Effector memory CD8-positive, alpha-beta T cell (primary cell): ENCODE measurements around the gene SP9.

Experiments
- ATAC-seq: fragments of 150-1000 bp; cut with Tn5 transposase; replicated peaks from 2 replicates; pipeline ENCODE4 v1.10.0; 2021; ENCODE audit warnings: mild to moderate bottlenecking, moderate library complexity
- DNase-seq, 3 experiments: peaks; one replicate each; pipeline ENCODE4 v3.0.0; 2021
- H3K27ac Mint-ChIP-seq, 2 donors: one replicate each; pipeline ENCODE4 v1.8.0; 2022; ENCODE audit warnings: mild to moderate bottlenecking in 2 of 2, mixed read lengths in 2 of 2, moderate library complexity in 2 of 2
- H3K27me3 Mint-ChIP-seq, 2 donors: one replicate each; pipeline ENCODE4 v1.8.0; 2022; ENCODE audit warnings: mixed read lengths in 2 of 2
- H3K36me3 Mint-ChIP-seq: one replicate; pipeline ENCODE4 v1.8.0; 2022; ENCODE audit warnings: mild to moderate bottlenecking, moderate library complexity, mixed read lengths; ENCODE audit not compliant: insufficient read depth
- H3K4me1 Mint-ChIP-seq, 2 donors: one replicate each; pipeline ENCODE4 v1.8.0; 2022; ENCODE audit warnings: low read depth in 2 of 2, mixed read lengths in 2 of 2
- H3K4me3 Mint-ChIP-seq, 2 donors: one replicate each; pipeline ENCODE4 v1.8.0; 2022; ENCODE audit warnings: mild to moderate bottlenecking in 2 of 2, mixed read lengths in 2 of 2, moderate library complexity in 2 of 2
- H3K9me3 Mint-ChIP-seq, 2 donors: one replicate each; pipeline ENCODE4 v1.8.0; 2022; ENCODE audit warnings: mixed read lengths in 2 of 2

Gene SP9

DNA sequence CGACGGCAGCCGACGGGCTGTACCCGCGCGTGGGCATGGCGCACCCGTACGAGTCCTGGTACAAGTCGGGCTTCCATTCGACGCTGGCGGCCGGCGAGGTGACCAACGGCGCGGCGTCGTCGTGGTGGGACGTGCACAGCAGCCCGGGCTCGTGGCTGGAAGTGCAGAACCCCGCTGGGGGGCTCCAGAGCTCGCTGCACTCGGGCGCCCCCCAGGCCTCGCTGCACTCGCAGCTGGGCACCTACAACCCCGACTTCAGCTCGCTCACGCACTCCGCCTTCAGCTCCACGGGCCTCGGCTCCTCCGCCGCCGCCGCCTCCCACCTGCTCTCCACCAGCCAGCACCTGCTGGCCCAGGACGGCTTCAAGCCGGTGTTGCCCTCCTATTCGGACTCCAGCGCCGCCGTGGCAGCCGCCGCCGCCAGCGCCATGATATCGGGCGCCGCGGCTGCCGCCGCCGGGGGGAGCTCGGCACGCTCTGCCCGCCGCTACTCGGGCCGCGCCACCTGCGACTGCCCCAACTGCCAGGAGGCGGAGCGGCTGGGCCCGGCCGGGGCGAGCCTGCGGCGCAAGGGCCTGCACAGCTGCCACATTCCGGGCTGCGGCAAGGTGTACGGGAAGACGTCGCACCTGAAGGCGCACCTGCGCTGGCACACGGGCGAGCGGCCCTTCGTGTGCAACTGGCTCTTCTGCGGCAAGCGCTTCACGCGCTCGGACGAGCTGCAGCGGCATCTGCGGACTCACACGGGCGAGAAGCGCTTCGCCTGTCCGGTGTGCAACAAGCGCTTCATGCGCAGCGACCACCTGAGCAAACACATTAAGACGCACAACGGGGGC is 2.0 kb downstream of the SP9 start:
- Mint-ChIP-seq H3K4me3 (peak overlapping the region; percentile 66 to 77), H3K36me3 (peaks cover 77% of the 10 kb centered on the region), H3K4me1 (peaks cover 29 to 39% of the 10 kb centered on the region in 2 donors), H3K27me3 (peaks cover 68 to 79% of the 10 kb centered on the region in 2 donors), H3K9me3 (no peaks in the 10 kb centered on the region), H3K27ac (peak overlapping the region in 1 of 2 donors; percentile 67)
- DNase-seq = peak in 2 of 3 experiments; percentile 29 to 35
- ATAC-seq = peak; percentile 55

DNA sequence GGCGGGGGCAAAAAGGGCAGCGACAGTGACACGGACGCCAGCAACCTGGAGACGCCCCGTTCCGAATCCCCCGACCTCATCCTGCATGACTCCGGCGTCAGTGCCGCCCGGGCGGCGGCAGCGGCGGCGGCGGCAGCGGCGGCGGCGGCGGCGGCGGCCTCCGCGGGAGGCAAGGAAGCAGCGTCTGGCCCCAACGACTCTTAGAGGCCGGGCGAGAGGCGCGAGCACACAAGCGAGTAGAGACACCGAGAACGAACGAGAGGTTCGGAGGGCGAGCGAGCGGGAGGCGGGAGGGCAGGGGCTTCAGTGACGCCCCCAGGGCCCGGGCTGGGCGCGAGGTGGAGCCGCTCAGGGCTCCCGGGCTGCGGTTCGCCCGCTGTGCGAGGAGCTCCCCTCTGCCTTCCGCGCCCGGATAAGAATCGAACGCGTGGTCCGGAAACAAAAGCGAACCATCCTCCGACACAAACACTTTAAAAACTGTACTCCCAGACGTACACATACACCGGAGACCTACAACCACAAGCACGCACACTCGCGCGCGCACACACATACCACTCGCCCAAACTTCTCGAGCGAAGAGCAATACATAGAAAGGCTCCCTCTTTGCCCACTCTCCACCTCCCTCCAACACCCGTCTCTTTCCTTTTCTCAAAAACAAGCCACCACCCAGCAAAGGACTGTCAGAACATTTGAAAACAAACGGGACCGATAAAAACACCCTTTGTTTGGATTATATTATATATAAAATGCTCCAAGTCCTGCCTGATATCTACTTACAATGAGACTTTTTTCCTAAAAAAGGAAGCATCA is 2.8 kb downstream of the SP9 start:
- peak in 2 of 3 experiments; percentile 31 to 33 for DNase-seq
- Mint-ChIP-seq H3K9me3 (no peaks in the 10 kb centered on the region), H3K27ac (peak overlapping the region in 1 of 2 donors; percentile 72), H3K4me3 (peak overlapping the region; percentile 77 to 78), H3K4me1 (peaks cover 31 to 41% of the 10 kb centered on the region in 2 donors), H3K27me3 (peaks cover 63 to 79% of the 10 kb centered on the region in 2 donors), H3K36me3 (peaks cover 71% of the 10 kb centered on the region)
- ATAC-seq = peak; percentile 48

DNA sequence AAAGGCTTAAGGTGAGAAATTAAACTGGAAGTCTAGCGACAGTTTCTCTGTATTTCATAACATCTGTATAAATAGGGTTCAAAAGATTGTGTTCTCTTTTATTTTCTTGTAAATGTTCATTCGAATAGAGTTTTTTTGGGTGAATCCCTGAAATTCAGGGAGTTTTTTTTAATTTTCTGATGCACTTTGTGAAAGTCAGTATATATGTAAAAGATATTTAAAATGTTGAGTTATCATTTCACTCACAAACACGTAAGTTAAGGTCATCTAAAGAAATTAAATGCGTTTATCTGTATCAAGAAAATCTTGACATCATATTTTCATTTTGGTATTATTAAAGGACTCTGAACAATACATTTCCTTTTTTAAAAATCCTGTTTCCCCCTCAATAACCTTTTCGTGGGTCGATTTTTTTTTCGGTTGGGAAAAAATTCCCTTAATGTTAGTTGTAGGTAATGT is 3.4 kb downstream of the SP9 start:
- no peaks in the 10 kb centered on the region for H3K9me3 Mint-ChIP-seq
- peak overlapping the region in 1 of 2 donors; percentile 72 for H3K27ac Mint-ChIP-seq
- ATAC-seq = no peak
- H3K4me3 Mint-ChIP-seq = peak overlapping the region; percentile 77 to 78
- no peak for DNase-seq
- peaks cover 63 to 79% of the 10 kb centered on the region in 2 donors for H3K27me3 Mint-ChIP-seq
- peaks cover 33 to 41% of the 10 kb centered on the region in 2 donors for H3K4me1 Mint-ChIP-seq
- peaks cover 68% of the 10 kb centered on the region for H3K36me3 Mint-ChIP-seq

DNA sequence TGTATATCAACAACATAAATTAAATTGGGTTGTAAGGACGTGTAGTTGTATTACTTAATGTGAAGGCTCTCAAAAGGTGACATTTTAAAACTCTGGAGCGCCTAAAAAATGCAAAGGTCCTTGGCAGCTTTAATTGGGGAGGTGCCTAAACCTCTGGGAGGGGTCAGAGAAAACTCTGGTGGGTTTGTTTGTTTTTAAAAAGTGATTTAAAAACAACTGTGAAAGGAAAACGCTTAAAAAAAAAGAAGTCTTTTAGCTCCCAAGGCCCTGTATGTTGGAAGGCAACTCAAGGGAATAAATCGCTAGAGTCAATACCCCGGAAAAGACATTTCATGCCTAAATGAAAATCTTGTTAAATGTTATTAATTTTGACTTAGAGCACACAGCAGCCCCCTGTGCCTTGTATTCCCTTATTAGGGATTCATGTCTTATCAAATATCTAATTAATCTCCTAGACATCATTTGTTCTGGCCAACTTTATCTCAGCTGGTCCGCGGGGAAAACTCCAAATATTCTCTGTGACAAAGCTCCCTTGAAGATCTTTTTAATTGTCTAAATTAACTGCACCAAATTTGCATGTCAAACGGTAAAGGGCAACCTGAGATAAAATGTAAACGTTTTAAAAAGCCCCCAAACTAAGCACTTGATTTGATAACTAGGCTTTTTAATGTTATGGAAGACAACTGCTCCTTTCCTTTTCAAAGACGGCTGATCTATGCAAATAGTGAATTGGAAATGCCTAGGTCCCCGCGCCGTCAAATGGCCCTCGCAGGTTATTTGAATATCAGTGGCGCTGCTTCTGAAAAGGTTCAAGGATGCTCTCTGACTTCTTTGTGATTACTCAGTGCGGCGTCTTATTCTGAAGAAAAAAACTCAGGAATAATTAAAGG is 4.2 kb downstream of the SP9 start:
- DNase-seq = no peak
- Mint-ChIP-seq H3K36me3 (peaks cover 61% of the 10 kb centered on the region), H3K4me1 (peaks cover 30 to 40% of the 10 kb centered on the region in 2 donors), H3K9me3 (no peaks in the 10 kb centered on the region), H3K4me3 (no peak overlapping the region), H3K27me3 (peaks cover 62 to 79% of the 10 kb centered on the region in 2 donors), H3K27ac (no peak overlapping the region)
- ATAC-seq = no peak

DNA sequence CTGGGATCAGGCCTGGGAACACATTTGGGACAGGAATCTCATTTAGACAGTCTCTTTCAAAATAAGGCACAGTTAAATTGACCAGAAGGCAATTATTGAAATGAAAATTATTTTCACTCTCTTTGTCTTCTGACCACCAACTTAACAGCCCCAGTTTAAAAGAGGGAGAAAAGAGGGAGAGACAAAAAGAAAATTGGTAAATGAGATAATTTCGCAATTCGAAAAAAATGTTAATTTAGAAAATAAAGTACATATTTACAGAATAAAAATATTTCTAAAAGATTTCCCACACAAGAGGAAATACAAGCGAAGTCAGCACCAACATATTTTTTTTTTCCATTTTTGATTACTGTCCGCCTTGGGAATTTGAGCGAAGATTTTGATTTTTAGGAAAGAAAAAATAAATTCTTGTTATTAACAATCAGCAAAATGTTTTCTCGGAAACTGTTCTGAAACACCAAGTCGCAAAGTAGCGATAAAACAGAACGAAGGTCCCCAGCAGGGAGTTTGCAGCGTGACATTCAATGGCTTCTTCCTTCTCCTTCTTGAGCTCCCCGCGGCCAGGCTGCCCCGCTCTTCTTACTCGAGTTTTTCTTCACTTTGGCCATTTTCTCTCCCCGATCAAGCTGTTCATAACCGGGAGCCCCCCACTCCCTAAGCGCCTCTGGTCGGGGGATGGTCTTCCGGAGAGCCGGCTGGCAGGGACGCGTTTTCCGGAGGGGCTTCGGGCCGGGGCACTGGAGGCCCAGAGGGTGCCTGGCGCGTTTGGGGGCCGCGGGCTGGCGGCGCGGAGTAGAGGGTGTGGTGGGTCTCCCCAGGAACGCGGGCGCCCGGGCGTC is 5.0 kb downstream of the SP9 start:
- Mint-ChIP-seq H3K9me3 (no peaks in the 10 kb centered on the region), H3K4me3 (peak overlapping the region; percentile 8 to 10), H3K4me1 (peaks cover 32 to 44% of the 10 kb centered on the region in 2 donors), H3K27me3 (peaks cover 65 to 79% of the 10 kb centered on the region in 2 donors), H3K36me3 (peaks cover 59% of the 10 kb centered on the region), H3K27ac (peak overlapping the region in 1 of 2 donors; percentile 60)
- DNase-seq = no peak
- ATAC-seq = no peak

DNA sequence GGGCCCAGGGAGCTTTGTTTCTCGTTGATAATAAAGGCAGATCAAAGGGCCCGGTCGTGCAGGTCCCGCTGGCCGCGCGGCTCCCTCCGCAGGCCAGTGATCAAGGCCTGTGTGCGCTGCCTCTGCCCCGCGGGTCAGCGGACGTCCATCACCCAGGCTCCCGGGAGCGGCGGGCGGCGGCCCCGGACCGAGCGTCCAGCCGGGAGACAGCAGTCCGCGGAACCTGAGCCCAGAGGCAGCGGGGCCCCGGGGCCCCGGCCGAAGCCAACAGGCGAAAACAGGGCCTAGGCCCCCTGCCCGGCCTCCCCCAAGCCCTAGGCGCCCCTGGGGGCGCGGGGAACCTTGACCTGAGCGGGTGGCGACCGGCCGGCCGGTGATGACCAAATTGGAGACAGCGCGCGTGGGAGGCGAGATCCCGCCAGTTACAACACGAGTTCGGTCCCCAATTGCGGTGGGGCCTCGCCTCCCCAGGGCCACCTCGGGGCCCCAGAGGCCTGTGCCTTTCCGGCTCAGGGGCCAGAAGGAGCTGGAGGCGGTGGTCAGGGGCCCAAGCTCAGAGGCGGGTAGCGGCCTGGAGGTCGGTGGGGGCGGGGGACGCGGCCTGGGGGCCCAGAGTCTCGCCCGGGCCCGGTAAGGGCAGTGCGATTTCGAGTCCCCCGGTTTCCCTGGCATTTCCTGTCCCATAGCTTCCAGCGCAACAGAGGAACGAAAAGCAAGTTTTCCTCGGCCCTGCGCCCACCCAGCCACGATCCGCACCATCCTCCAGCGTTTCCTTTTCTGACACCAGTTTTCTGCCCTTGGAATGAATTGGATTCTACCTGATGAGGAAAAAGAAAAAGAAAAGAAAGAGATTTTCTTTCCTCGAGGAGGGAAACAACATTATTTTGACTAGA is 5.9 kb downstream of the SP9 start:
- Mint-ChIP-seq H3K4me1 (peaks cover 28 to 44% of the 10 kb centered on the region in 2 donors), H3K4me3 (peak overlapping the region; percentile 79 to 81), H3K36me3 (peaks cover 53% of the 10 kb centered on the region), H3K27ac (peak overlapping the region; percentile 85 to 89), H3K27me3 (peaks cover 65 to 78% of the 10 kb centered on the region in 2 donors), H3K9me3 (no peaks in the 10 kb centered on the region)
- no peak for ATAC-seq
- DNase-seq = no peak

DNA sequence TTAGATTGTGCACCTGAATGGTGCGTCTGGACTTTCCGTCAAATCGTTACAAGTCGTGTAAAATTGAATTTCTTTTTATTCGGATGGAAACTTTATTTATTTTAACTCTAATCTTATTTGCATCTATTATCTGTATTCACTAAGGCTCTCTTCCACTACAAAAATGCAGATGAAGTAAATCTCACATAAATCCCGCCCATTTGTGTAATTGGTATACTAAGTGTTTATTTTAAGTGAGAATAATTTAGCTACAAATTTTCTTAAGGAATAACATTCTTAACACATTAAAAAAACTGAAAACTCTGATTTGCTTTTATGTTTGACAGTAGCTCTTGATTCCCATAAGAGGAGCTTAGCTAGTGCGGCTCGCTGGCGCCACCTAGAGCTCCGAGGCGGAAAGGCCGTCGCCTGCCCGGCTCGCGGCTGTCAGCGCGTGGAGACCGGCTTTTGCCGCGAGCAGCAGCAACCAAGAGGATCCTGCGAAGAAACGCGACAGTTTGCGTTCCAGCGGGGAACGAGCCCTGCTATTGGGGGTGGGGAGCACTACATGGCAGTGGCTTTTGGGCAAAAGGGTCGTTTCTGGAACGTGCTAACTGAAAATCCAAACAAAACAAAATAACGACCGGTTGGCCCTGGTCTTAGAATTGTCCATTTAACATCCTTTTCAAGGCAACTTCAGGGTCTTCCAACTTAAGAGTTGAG is 6.7 kb downstream of the SP9 start:
- Mint-ChIP-seq H3K27ac (peak overlapping the region; percentile 85 to 89), H3K4me3 (peak overlapping the region; percentile 79 to 81), H3K4me1 (peaks cover 27 to 44% of the 10 kb centered on the region in 2 donors), H3K36me3 (peaks cover 45% of the 10 kb centered on the region), H3K9me3 (no peaks in the 10 kb centered on the region), H3K27me3 (peaks cover 64 to 76% of the 10 kb centered on the region in 2 donors)
- ATAC-seq = peak; percentile 75
- peak; percentile 87 to 92 (median 91) for DNase-seq

DNA sequence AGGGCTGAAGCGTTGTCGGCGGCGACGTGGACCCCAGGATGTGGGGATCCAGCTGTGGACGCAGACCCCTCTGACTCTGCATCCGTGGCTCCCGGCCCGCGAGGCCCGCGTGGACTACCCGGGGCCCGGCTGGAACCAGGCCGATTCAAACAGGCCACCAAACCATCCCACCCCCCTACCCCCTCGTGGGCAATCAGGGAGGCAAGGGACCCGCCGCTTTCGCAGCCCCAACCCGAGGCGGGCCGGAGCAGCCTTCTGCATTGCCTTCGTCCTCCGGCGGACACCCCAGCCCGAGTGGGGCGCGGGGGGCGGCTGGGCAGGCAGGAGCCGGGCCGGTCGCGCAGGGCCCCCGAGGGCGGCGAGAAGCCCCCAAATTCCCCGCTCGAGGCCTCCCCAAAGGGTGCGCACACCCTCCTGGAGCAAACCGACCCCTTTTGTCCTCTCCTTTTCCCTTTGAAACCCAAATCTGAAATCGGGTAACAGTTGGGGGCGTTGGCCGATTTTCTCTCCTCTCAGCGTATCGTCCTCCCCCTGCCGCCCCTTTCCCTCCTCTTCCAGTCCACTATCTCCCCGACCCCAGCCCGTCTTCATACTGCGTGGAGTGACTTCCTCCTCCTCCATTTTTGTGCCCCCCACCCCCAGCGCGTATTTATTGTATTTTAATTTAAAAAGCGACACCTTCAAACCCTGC is 7.4 kb downstream of the SP9 start:
- peak overlapping the region in 1 of 2 donors; percentile 89 for H3K27ac Mint-ChIP-seq
- ATAC-seq = no peak

DNA sequence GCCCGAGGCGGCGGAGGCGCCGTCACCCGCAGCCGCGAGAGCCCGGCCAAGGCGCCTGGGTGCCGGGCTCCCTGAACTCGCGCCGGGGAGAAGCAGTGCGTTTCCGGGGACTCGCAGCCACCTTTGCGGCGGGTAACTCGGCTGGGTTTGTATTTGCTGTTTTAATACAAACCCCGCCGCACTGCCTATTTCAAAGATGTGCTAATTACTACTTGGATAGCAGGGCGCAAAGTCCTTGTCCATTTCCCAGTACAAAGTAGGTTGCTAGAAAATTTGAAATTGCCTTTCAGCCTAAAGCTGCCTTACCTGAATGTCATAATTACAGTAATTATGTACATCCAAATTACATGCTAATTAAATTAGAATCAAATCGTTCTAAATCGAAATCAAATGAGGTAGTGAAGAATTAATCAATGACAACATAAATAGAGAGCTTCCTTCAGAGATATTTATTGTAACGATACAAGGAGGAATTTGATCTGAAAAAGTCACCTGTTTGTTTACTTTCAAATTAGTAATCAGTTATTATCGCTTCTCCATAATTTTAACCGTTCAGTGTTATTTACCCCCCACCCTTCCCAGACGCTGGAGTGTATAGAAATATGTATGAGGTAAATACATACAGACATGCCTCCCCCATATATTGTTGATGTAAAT is 8.1 kb downstream of the SP9 start:
- peak; percentile 37 for ATAC-seq
- peak in 2 of 3 experiments; percentile 25 to 38 for DNase-seq
- Mint-ChIP-seq H3K4me1 (peaks cover 25 to 41% of the 10 kb centered on the region in 2 donors), H3K27me3 (peaks cover 61 to 69% of the 10 kb centered on the region in 2 donors), H3K9me3 (no peaks in the 10 kb centered on the region), H3K36me3 (peaks cover 45% of the 10 kb centered on the region), H3K4me3 (peak overlapping the region; percentile 65 to 81), H3K27ac (peak overlapping the region in 1 of 2 donors; percentile 20)

More for the DNA sequence above, 7.4 kb downstream of the SP9 start:
- Mint-ChIP-seq H3K36me3 (peaks cover 42% of the 10 kb centered on the region), H3K9me3 (no peaks in the 10 kb centered on the region), H3K4me3 (peak overlapping the region; percentile 79 to 81), H3K4me1 (peaks cover 27 to 44% of the 10 kb centered on the region in 2 donors), H3K27me3 (peaks cover 64 to 76% of the 10 kb centered on the region in 2 donors)
- DNase-seq = no peak

DNA sequence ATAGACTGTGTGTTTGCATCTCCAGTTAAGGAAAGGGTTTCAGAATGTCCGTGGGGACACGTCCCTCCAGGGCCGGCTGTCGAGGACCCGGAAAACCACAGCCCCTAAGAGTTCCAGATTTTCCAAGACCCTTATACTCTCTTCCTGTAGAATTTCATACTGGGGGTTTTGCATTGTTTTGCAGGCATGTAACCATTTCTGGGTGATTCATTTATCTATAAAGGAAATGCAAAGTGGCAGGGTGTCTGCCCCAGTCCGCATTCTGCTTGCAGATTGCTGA is 8.5 kb downstream of the SP9 start:
- Mint-ChIP-seq H3K27ac (no peak overlapping the region), H3K27me3 (peaks cover 58 to 65% of the 10 kb centered on the region in 2 donors), H3K4me3 (peak overlapping the region; percentile 65 to 81), H3K4me1 (peaks cover 24 to 40% of the 10 kb centered on the region in 2 donors), H3K9me3 (no peaks in the 10 kb centered on the region), H3K36me3 (peaks cover 48% of the 10 kb centered on the region)
- DNase-seq (no peak), ATAC-seq (no peak)
